HepG2 (cell line): ENCODE data around the gene CDT1. TPM values are rescaled to one million over a fixed set of nuclear protein-coding genes. Genes with fewer than 3 reads are reported as not detected.

Experiments
- ATAC-seq: fragments of 200-7000 bp; cut with Tn5 transposase; 3 replicates; pipeline ENCODE4 v1.9.1; 2020; ENCODE audit warnings: mild to moderate bottlenecking, moderate library complexity
- BruUV-seq: library from RNA; stranded (reverse); fragments of 400-500 nt; replicated peaks from 2 replicates; lab custom pipeline; 2021; lab: Mats Ljungman, UMichigan
- CTCF ChIA-PET: fragments of 300-600 bp; formaldehyde crosslinking; extraction: SDS; loops from one replicate; lab custom pipeline; 2021; ENCODE audit warnings: low total read pairs, inconsistent platforms, low intra/inter-chr PET ratio; lab: Yijun Ruan, JAX
- POLR2A ChIA-PET: fragments of 350-600 bp; sonication (Branson Sonifier 250); formaldehyde crosslinking; loops from one replicate; lab custom pipeline; 2020; ENCODE audit warnings: antibody characterized with exemption, inconsistent platforms; lab: Yijun Ruan, JAX
- DNase-seq: peaks from one replicate; pipeline ENCODE4 v3.0.0-alpha.2; 2015; ENCODE audit warnings: low spot score
- FAIRE-seq: peaks from 3 replicates; lab custom pipeline; 2011; peaks lifted over from hg19 to GRCh38; lab: Jason Lieb, UNC
- H2AFZ ChIP-seq: one replicate; pipeline ENCODE4 v1.6.1; 2011; ENCODE audit warnings: low read length, inconsistent platforms
- H3K27ac ChIP-seq: fragments of 300-600 bp; 3 replicates; pipeline ENCODE4 v1.8.0; 2011; ENCODE audit warnings: mixed run types, mild to moderate bottlenecking, mixed read lengths, low read length, inconsistent platforms; ENCODE audit not compliant: insufficient read depth; ENCODE audit errors: extremely low read length
- H3K27me3 ChIP-seq, 2 experiments: fragments of 200-600 bp in 1 of 2; 2 replicates in 1 of 2; 3 replicates in 1 of 2; pipeline versions ENCODE4 v1.6.0 to v1.8.0; 2011; ENCODE audit warnings: low read length in 2 of 2, mild to moderate bottlenecking in 2 of 2, moderate library complexity in 2 of 2, inconsistent platforms in 1 of 2; ENCODE audit not compliant: insufficient read depth in 2 of 2, control insufficient read depth in 1 of 2
- H3K36me3 ChIP-seq, 2 experiments: fragments of 200-600 bp in 1 of 2; replicated peaks in 1 of 2; 2 replicates in 1 of 2; 3 replicates in 1 of 2; pipeline versions ENCODE4 v1.5.1 to v1.8.0; 2011; ENCODE audit warnings: low read length in 2 of 2, inconsistent platforms in 1 of 2; ENCODE audit not compliant: insufficient read depth in 2 of 2, control insufficient read depth in 1 of 2
- H3K4me1 ChIP-seq: 2 replicates; pipeline ENCODE4 v1.5.1; 2012; ENCODE audit warnings: low read length, inconsistent platforms; ENCODE audit not compliant: insufficient read depth
- H3K4me2 ChIP-seq: 2 replicates; pipeline ENCODE4 v1.6.0; 2011; ENCODE audit warnings: low read depth, low read length, inconsistent platforms
- H3K4me3 ChIP-seq, 3 experiments: fragments of 200-600 bp in 1 of 3; sonication (generic), shearing (Covaris generic) in 1 of 3; replicated peaks in 1 of 3; 2 replicates each; pipeline ENCODE4 v1.5.1; 2011 to 2016; ENCODE audit warnings: low read length in 3 of 3, inconsistent platforms in 2 of 3, low read depth in 2 of 3, mild to moderate bottlenecking in 2 of 3, control low read depth in 1 of 3, mixed read lengths in 1 of 3; ENCODE audit not compliant: insufficient read depth in 1 of 3
- H3K79me2 ChIP-seq: one replicate; pipeline ENCODE4 v1.6.1; 2011; ENCODE audit warnings: low read length, inconsistent platforms; ENCODE audit not compliant: insufficient read depth
- H3K9ac ChIP-seq: 2 replicates; pipeline ENCODE4 v1.6.0; 2011; ENCODE audit warnings: mild to moderate bottlenecking, low read depth, low read length, inconsistent platforms; ENCODE audit not compliant: insufficient read depth
- H3K9me3 ChIP-seq: 2 replicates; pipeline ENCODE4 v1.5.1; 2012; ENCODE audit warnings: mild to moderate bottlenecking, low read length
- H4K20me1 ChIP-seq: 2 replicates; pipeline ENCODE4 v1.6.0; 2011; ENCODE audit warnings: inconsistent platforms, mild to moderate bottlenecking, low read length, moderate library complexity; ENCODE audit not compliant: insufficient read depth
- CSRNP1 ChIP-seq: sonication (generic); formaldehyde crosslinking; IDR thresholded peaks from 2 replicates; pipeline ENCODE4 v1.8.1; 2023; ENCODE audit warnings: mild to moderate bottlenecking, missing genetic modification reagents
- DMTF1 ChIP-seq: sonication (generic); formaldehyde crosslinking; IDR thresholded peaks from 2 replicates; pipeline ENCODE4 v1.4.0; 2020; ENCODE audit warnings: mild to moderate bottlenecking, missing genetic modification reagents
- ELK4 ChIP-seq: sonication (generic); formaldehyde crosslinking; IDR thresholded peaks from 2 replicates; pipeline ENCODE4 v1.9.0; 2021; ENCODE audit warnings: missing genetic modification reagents, borderline replicate concordance
- JUNB ChIP-seq: sonication (generic); formaldehyde crosslinking; IDR thresholded peaks from 2 replicates; pipeline ENCODE4 v1.8.0; 2022; ENCODE audit warnings: missing genetic modification reagents, mild to moderate bottlenecking, borderline replicate concordance
- ZBTB7A ChIP-seq: sonication (generic); formaldehyde crosslinking; IDR thresholded peaks from 2 replicates; pipeline ENCODE4 v1.8.0; 2022; ENCODE audit warnings: mild to moderate bottlenecking, missing genetic modification reagents
- ZNF121 ChIP-seq: sonication (generic); formaldehyde crosslinking; IDR thresholded peaks from 2 replicates; pipeline ENCODE4 v1.5.0; 2020; ENCODE audit warnings: mild to moderate bottlenecking, missing genetic modification reagents
- ZNF30 ChIP-seq: sonication (generic); formaldehyde crosslinking; IDR thresholded peaks from 2 replicates; pipeline ENCODE4 v1.5.0; 2020; ENCODE audit warnings: mild to moderate bottlenecking, missing genetic modification reagents
- ZNF431 ChIP-seq: sonication (generic); formaldehyde crosslinking; IDR thresholded peaks from 2 replicates; pipeline ENCODE4 v1.9.0; 2022; ENCODE audit warnings: missing genetic modification reagents, low read depth, mild to moderate bottlenecking, borderline replicate concordance
- WGBS: methylation state at CpG from one replicate; pipeline ENCODE4 v1.1.6; 2017; ENCODE audit warnings: low lambda C conversion rate; 5-methylcytosine and 5-hydroxymethylcytosine counted together
- in situ Hi-C: cut with HindIII; loops from 2 replicates; pipeline ENCODE4 v1.10.0; 2017; ENCODE audit warnings: low pct_unique_long_range_greater_than_20kb; ENCODE audit not compliant: extremely low pct_ligation_motif_present
- intact Hi-C: fragments of 100-400 bp; cut with micrococcal nuclease; formaldehyde crosslinking; loops from one replicate; pipeline ENCODE4 v1.10.0; 2022; ENCODE audit not compliant: unreplicated experiment
- polyA plus RNA-seq, 8 experiments: library from polyadenylated mRNA; depleted of rRNA in 3 of 8; stranded (reverse) in 7 of 8; unstranded in 1 of 8; fragments of >200 nt; fragmentation: Illumina TruSeq in 4 of 8; extraction: Trizol in 4 of 8; gene quantifications; 2 replicates each; pipeline versions ENCODE4 v1.2.1 to v1.2.3, GENCODE V29; 2011 to 2016; ENCODE audit warnings: low read depth in 4 of 8, missing spikeins in 1 of 8, mixed read lengths in 1 of 8; ENCODE audit not compliant: insufficient read depth in 1 of 8
- total RNA-seq, 5 experiments: library from RNA; depleted of rRNA; stranded (reverse); fragments of >200 nt; fragmentation: Illumina TruSeq; extraction: Trizol; gene quantifications; 2 replicates each; pipeline ENCODE4 v1.2.3, GENCODE V29; 2016; ENCODE audit warnings: low read depth in 1 of 5

CDT1 gene
- total and polyA plus RNA-seq, 2 of the 13 experiments (the other 11 are each of a cell fraction or from before 2014, with no cell fraction given), result 23.1 to 23.8 TPM

- Histone ChIP-seq H2AFZ (no peak overlapping the region), H3K79me2 (no peaks in the 10 kb centered on the region), H3K4me2 (no peak overlapping the region), H3K4me3 (no peak overlapping the region), H3K27ac (no peak overlapping the region), H4K20me1 (no peaks in the 10 kb centered on the region), H3K4me1 (0 out of 2 replicates have a peak, but pooled peaks cover 7% of the 10 kb centered on the region), H3K9ac (no peak overlapping the region), H3K9me3 (no peaks in the 10 kb centered on the region), H3K27me3 (no peaks in the 10 kb centered on the region), H3K36me3 (no peaks in the 10 kb centered on the region)
- no peak for ATAC-seq
- no peak for TF ChIP-seq ZNF30 (CRISPR knock-in tag)
- TF ChIP-seq ZNF121 (CRISPR knock-in tag), result no peak
- no peak for TF ChIP-seq ZNF431
- TF ChIP-seq JUNB (CRISPR knock-in tag), result no peak
- TF ChIP-seq ZBTB7A (CRISPR knock-in tag), result no peak
- no peak for TF ChIP-seq DMTF1 (CRISPR knock-in tag)
- TF ChIP-seq ELK4 (CRISPR knock-in tag), result no peak
- TF ChIP-seq CSRNP1 (CRISPR knock-in tag), result no peak
- ChIA-PET POLR2A (no interaction called here), CTCF (no interaction called here)
- in situ Hi-C loops, result no loop called here
- 85% methylated on average over 13 of the region's 13 CpGs for WGBS
- DNase-seq, result no peak
- no TSS peak for BruUV-seq
- no peak for FAIRE-seq
- intact Hi-C loops, result no loop called here
Observed at GRCh38 chr16:88833086-88833485, 29.5 kb downstream of the CDT1 start.
